RWPE2 (cell line): Measurements from ENCODE around the gene BAZ2B.

Source experiments
- ATAC-seq: fragments of 200-7000 bp; cut with Tn5 transposase; 3 replicates; pipeline ENCODE4 v1.9.1; 2021; ENCODE audit warnings: low read depth
- DNase-seq: peaks from one replicate; pipeline ENCODE4 v3.0.0-alpha.2; 2020; ENCODE audit warnings: low spot score
- H3K27ac ChIP-seq: fragments of 450-650 bp; 2 replicates; pipeline ENCODE4 v1.5.1; 2017; ENCODE audit warnings: mild to moderate bottlenecking; ENCODE audit not compliant: poor library complexity, severe bottlenecking
- H3K27me3 ChIP-seq: fragments of 250-450 bp; sonication (Bioruptor Pico); 2 replicates; pipeline ENCODE4 v1.5.1; 2021; ENCODE audit warnings: mild to moderate bottlenecking, moderate library complexity; ENCODE audit not compliant: insufficient read depth, poor library complexity, severe bottlenecking
- H3K36me3 ChIP-seq: fragments of 250-450 bp; sonication (Bioruptor Pico); 2 replicates; pipeline ENCODE4 v1.5.1; 2020; ENCODE audit warnings: low read depth, mild to moderate bottlenecking, moderate library complexity
- H3K4me1 ChIP-seq: fragments of 250-450 bp; sonication (Bioruptor Pico); 2 replicates; pipeline ENCODE4 v1.5.1; 2021; ENCODE audit warnings: mild to moderate bottlenecking, moderate library complexity; ENCODE audit not compliant: insufficient read depth, poor library complexity, severe bottlenecking
- H3K4me3 ChIP-seq: fragments of 250-450 bp; sonication (Bioruptor Pico); 2 replicates; pipeline ENCODE4 v1.5.1; 2021; ENCODE audit warnings: mild to moderate bottlenecking, moderate library complexity; ENCODE audit not compliant: severe bottlenecking
- H3K9me3 ChIP-seq: fragments of 250-450 bp; sonication (Bioruptor Pico); 2 replicates; pipeline ENCODE4 v1.5.1; 2021; ENCODE audit warnings: mild to moderate bottlenecking, moderate library complexity; ENCODE audit not compliant: severe bottlenecking
- CTCF ChIP-seq: fragments of 450-650 bp; IDR thresholded peaks from one replicate; pipeline ENCODE4 v1.5.1; 2017; ENCODE audit warnings: mild to moderate bottlenecking, moderate library complexity; ENCODE audit not compliant: poor library complexity, severe bottlenecking

The BAZ2B gene

GRCh38 chr2:159476329-159476728 lies 140.0 kb downstream of the BAZ2B start:
- no peaks in the 10 kb centered on the region for H3K27me3 ChIP-seq
- TF ChIP-seq CTCF: no peak
- no peak overlapping the region for H3K27ac ChIP-seq
- no peak overlapping the region for H3K4me3 ChIP-seq
- ATAC-seq: no peak
- H3K4me1 ChIP-seq: no peaks in the 10 kb centered on the region
- no peaks in the 10 kb centered on the region for H3K9me3 ChIP-seq
- peaks cover 19% of the 10 kb centered on the region; the same call in 1 of the 2 replicates for H3K36me3 ChIP-seq
- DNase-seq: no peak

- DNase-seq (no peak), ATAC-seq (no peak)
- TF ChIP-seq CTCF: no peak
- H3K4me1 ChIP-seq: no peaks in the 10 kb centered on the region
- no peak overlapping the region for H3K27ac ChIP-seq
- H3K36me3 ChIP-seq: peaks cover 19% of the 10 kb centered on the region; the same call in 1 of the 2 replicates
- H3K9me3 ChIP-seq: no peaks in the 10 kb centered on the region
- no peaks in the 10 kb centered on the region for H3K27me3 ChIP-seq
- no peak overlapping the region for H3K4me3 ChIP-seq
These were observed 140.6 kb downstream of the BAZ2B start for GRCh38 chr2:159475793-159476192.

- TF ChIP-seq CTCF: no peak
- ATAC-seq (no peak), DNase-seq (no peak)
- Histone ChIP-seq H3K9me3 (no peaks in the 10 kb centered on the region), H3K27ac (no peak overlapping the region), H3K27me3 (no peaks in the 10 kb centered on the region), H3K4me1 (no peaks in the 10 kb centered on the region), H3K36me3 (peaks cover 1% of the 10 kb centered on the region; the same call in 1 of the 2 replicates), H3K4me3 (no peak overlapping the region)
These were observed 145.0 kb downstream of the BAZ2B start for GRCh38 chr2:159471340-159471739.

- Histone ChIP-seq H3K4me3 (no peak overlapping the region), H3K9me3 (no peaks in the 10 kb centered on the region), H3K36me3 (no peaks in the 10 kb centered on the region; the same call in 1 of the 2 replicates), H3K4me1 (no peaks in the 10 kb centered on the region), H3K27me3 (no peaks in the 10 kb centered on the region), H3K27ac (no peak overlapping the region)
- no peak for TF ChIP-seq CTCF
- DNase-seq (no peak), ATAC-seq (no peak)
These were observed 148.1 kb downstream of the BAZ2B start for GRCh38 chr2:159468257-159468656.

- Histone ChIP-seq H3K36me3 (peaks cover 3% of the 10 kb centered on the region; the same call in 1 of the 2 replicates), H3K27me3 (no peaks in the 10 kb centered on the region), H3K4me1 (peaks cover 4% of the 10 kb centered on the region), H3K4me3 (no peak overlapping the region), H3K9me3 (no peaks in the 10 kb centered on the region), H3K27ac (no peak overlapping the region)
- DNase-seq (no peak), ATAC-seq (no peak)
- TF ChIP-seq CTCF: no peak
These were observed 153.4 kb downstream of the BAZ2B start for GRCh38 chr2:159462961-159463360.
